ENCODE measurements around the gene ERMARD. TPM values are rescaled to one million over a fixed set of nuclear protein-coding genes. Genes with fewer than 3 reads are reported as not detected.

Gene ERMARD
- total and polyA plus RNA-seq, 9 donors: 14.9 to 27.7 (median 19.5) TPM

- DNase-seq: no peak
- Histone ChIP-seq H3K27ac (ENCODE audit: low read length) (no peak overlapping the region), H3K4me1 (ENCODE audit: control insufficient read depth, insufficient read depth, low read length) (no peaks in the 10 kb centered on the region), H3K4me3 (ENCODE audit: low read length) (no peak overlapping the region), H3K36me3 (ENCODE audit: control insufficient read depth, insufficient read depth, low read length) (no peaks in the 10 kb centered on the region), H3K27me3 (ENCODE audit: control insufficient read depth, insufficient read depth, low read length) (peaks cover 7% of the 10 kb centered on the region), H3K9me3 (replicated peaks; ENCODE audit: control insufficient read depth, low read depth, low read length) (no peaks in the 10 kb centered on the region)
- 57% methylated on average over 6 of the region's 9 CpGs for WGBS (ENCODE audit: insufficient coverage)
Observed at GRCh38 chr6:169807699-169808607, 56.5 kb downstream of the ERMARD start.

GRCh38 chr6:169808608-169808967 is 57.2 kb downstream of the ERMARD start:
- 69% methylated on average over 2 of the region's 3 CpGs for WGBS (ENCODE audit: insufficient coverage)
- no peak overlapping the region for H3K4me3 ChIP-seq (ENCODE audit: low read length)
- no peak for DNase-seq

GRCh38 chr6:169809386-169809785 is 58.0 kb downstream of the ERMARD start:
- no CpG with 5 or more reads among the region's 4 CpGs for WGBS (ENCODE audit: insufficient coverage)
- no peaks in the 10 kb centered on the region for H3K9me3 ChIP-seq (replicated peaks; ENCODE audit: control insufficient read depth, low read depth, low read length)
- no peak for DNase-seq
- no peak overlapping the region for H3K4me3 ChIP-seq (ENCODE audit: low read length)
- H3K27me3 ChIP-seq (ENCODE audit: control insufficient read depth, insufficient read depth, low read length): peaks cover 4% of the 10 kb centered on the region
- no peaks in the 10 kb centered on the region for H3K36me3 ChIP-seq (ENCODE audit: control insufficient read depth, insufficient read depth, low read length)
- no peaks in the 10 kb centered on the region for H3K4me1 ChIP-seq (ENCODE audit: control insufficient read depth, insufficient read depth, low read length)
- no peak overlapping the region for H3K27ac ChIP-seq (ENCODE audit: low read length)

More at GRCh38 chr6:169808608-169808967, 57.2 kb downstream of the ERMARD start:
- H3K36me3 ChIP-seq (ENCODE audit: control insufficient read depth, insufficient read depth, low read length): no peaks in the 10 kb centered on the region
- no peaks in the 10 kb centered on the region for H3K9me3 ChIP-seq (replicated peaks; ENCODE audit: control insufficient read depth, low read depth, low read length)
- H3K27me3 ChIP-seq (ENCODE audit: control insufficient read depth, insufficient read depth, low read length): peaks cover 7% of the 10 kb centered on the region
- H3K27ac ChIP-seq (ENCODE audit: low read length): no peak overlapping the region
- H3K4me1 ChIP-seq (ENCODE audit: control insufficient read depth, insufficient read depth, low read length): no peaks in the 10 kb centered on the region

GRCh38 chr6:169810066-169810989 is 58.9 kb downstream of the ERMARD start:
- 29% methylated on average over 17 of the region's 18 CpGs for WGBS (ENCODE audit: insufficient coverage)

GRCh38 chr6:169811072-169811471 is 59.6 kb downstream of the ERMARD start:
- WGBS (ENCODE audit: insufficient coverage): 66% methylated on average over 6 of the region's 8 CpGs
- Histone ChIP-seq H3K9me3 (replicated peaks; ENCODE audit: control insufficient read depth, low read depth, low read length) (peaks cover 4% of the 10 kb centered on the region), H3K4me3 (ENCODE audit: low read length) (no peak overlapping the region), H3K27ac (ENCODE audit: low read length) (no peak overlapping the region), H3K4me1 (ENCODE audit: control insufficient read depth, insufficient read depth, low read length) (no peaks in the 10 kb centered on the region), H3K36me3 (ENCODE audit: control insufficient read depth, insufficient read depth, low read length) (no peaks in the 10 kb centered on the region), H3K27me3 (ENCODE audit: control insufficient read depth, insufficient read depth, low read length) (peaks cover 4% of the 10 kb centered on the region)
- DNase-seq: no peak

More at GRCh38 chr6:169810066-169810989, 58.9 kb downstream of the ERMARD start:
- Histone ChIP-seq H3K4me1 (ENCODE audit: control insufficient read depth, insufficient read depth, low read length) (no peaks in the 10 kb centered on the region), H3K4me3 (ENCODE audit: low read length) (no peak overlapping the region), H3K27me3 (ENCODE audit: control insufficient read depth, insufficient read depth, low read length) (peaks cover 4% of the 10 kb centered on the region), H3K9me3 (replicated peaks; ENCODE audit: control insufficient read depth, low read depth, low read length) (no peaks in the 10 kb centered on the region), H3K36me3 (ENCODE audit: control insufficient read depth, insufficient read depth, low read length) (no peaks in the 10 kb centered on the region), H3K27ac (ENCODE audit: low read length) (no peak overlapping the region)
- DNase-seq: no peak

GRCh38 chr6:169811521-169812256 is 60.3 kb downstream of the ERMARD start:
- no peaks in the 10 kb centered on the region for H3K36me3 ChIP-seq (ENCODE audit: control insufficient read depth, insufficient read depth, low read length)
- WGBS (ENCODE audit: insufficient coverage): 82% methylated on average over 16 of the region's 18 CpGs
- H3K9me3 ChIP-seq (replicated peaks; ENCODE audit: control insufficient read depth, low read depth, low read length): peaks cover 7% of the 10 kb centered on the region

GRCh38 chr6:169812257-169812644 is 60.8 kb downstream of the ERMARD start:
- 89% methylated on average over 12 of the region's 17 CpGs for WGBS (ENCODE audit: insufficient coverage)

More at GRCh38 chr6:169811521-169812256, 60.3 kb downstream of the ERMARD start:
- no peak for DNase-seq
- Histone ChIP-seq H3K27ac (ENCODE audit: low read length) (no peak overlapping the region), H3K27me3 (ENCODE audit: control insufficient read depth, insufficient read depth, low read length) (peaks cover 2% of the 10 kb centered on the region), H3K4me1 (ENCODE audit: control insufficient read depth, insufficient read depth, low read length) (no peaks in the 10 kb centered on the region), H3K4me3 (ENCODE audit: low read length) (no peak overlapping the region)

GRCh38 chr6:169813969-169814368 is 62.5 kb downstream of the ERMARD start:
- peaks cover 7% of the 10 kb centered on the region for H3K9me3 ChIP-seq (replicated peaks; ENCODE audit: control insufficient read depth, low read depth, low read length)
- H3K27ac ChIP-seq (ENCODE audit: low read length): no peak overlapping the region
- no peak overlapping the region for H3K4me3 ChIP-seq (ENCODE audit: low read length)
- H3K27me3 ChIP-seq (ENCODE audit: control insufficient read depth, insufficient read depth, low read length): no peaks in the 10 kb centered on the region
- H3K4me1 ChIP-seq (ENCODE audit: control insufficient read depth, insufficient read depth, low read length): no peaks in the 10 kb centered on the region
- no peak for DNase-seq
- 97% methylated on average over 5 of the region's 11 CpGs for WGBS (ENCODE audit: insufficient coverage)
- no peaks in the 10 kb centered on the region for H3K36me3 ChIP-seq (ENCODE audit: control insufficient read depth, insufficient read depth, low read length)

More at GRCh38 chr6:169812257-169812644, 60.8 kb downstream of the ERMARD start:
- Histone ChIP-seq H3K9me3 (replicated peaks; ENCODE audit: control insufficient read depth, low read depth, low read length) (peaks cover 7% of the 10 kb centered on the region), H3K4me1 (ENCODE audit: control insufficient read depth, insufficient read depth, low read length) (no peaks in the 10 kb centered on the region), H3K36me3 (ENCODE audit: control insufficient read depth, insufficient read depth, low read length) (no peaks in the 10 kb centered on the region), H3K27me3 (ENCODE audit: control insufficient read depth, insufficient read depth, low read length) (no peaks in the 10 kb centered on the region), H3K27ac (ENCODE audit: low read length) (no peak overlapping the region), H3K4me3 (ENCODE audit: low read length) (no peak overlapping the region)
- DNase-seq: no peak

GRCh38 chr6:169816054-169816453 is 64.6 kb downstream of the ERMARD start:
- H3K4me3 ChIP-seq (ENCODE audit: low read length): no peak overlapping the region
- peaks cover 7% of the 10 kb centered on the region for H3K9me3 ChIP-seq (replicated peaks; ENCODE audit: control insufficient read depth, low read depth, low read length)
- H3K27me3 ChIP-seq (ENCODE audit: control insufficient read depth, insufficient read depth, low read length): no peaks in the 10 kb centered on the region
- no peak overlapping the region for H3K27ac ChIP-seq (ENCODE audit: low read length)
- no peaks in the 10 kb centered on the region for H3K36me3 ChIP-seq (ENCODE audit: control insufficient read depth, insufficient read depth, low read length)
- H3K4me1 ChIP-seq (ENCODE audit: control insufficient read depth, insufficient read depth, low read length): no peaks in the 10 kb centered on the region
- DNase-seq: no peak
- no CpG with 5 or more reads among the region's 2 CpGs for WGBS (ENCODE audit: insufficient coverage)
